Psoas muscle (tissue), 8 donors: ENCODE results near the gene ENPP6. TPM values are rescaled to one million over a fixed set of nuclear protein-coding genes. Genes with fewer than 3 reads are reported as not detected.

ENCODE experiments used
- ATAC-seq, 4 donors: fragments of 200-7000 bp; cut with Tn5 transposase; one replicate each; pipeline ENCODE4 v1.9.1; 2020; ENCODE audit warnings: moderate library complexity in 3 of 4, mild to moderate bottlenecking in 2 of 4
- DNase-seq, 2 donors: peaks; one replicate each; pipeline ENCODE4 v3.0.0-alpha.2; 2020
- H3K27ac ChIP-seq: fragments of 200-600 bp; one replicate; pipeline ENCODE4 v1.8.0; 2022
- H3K27me3 ChIP-seq, 3 donors: fragments of 200-600 bp in 1 of 3; one replicate each; pipeline versions ENCODE4 v1.6.1 to v1.8.0; 2013 to 2022; ENCODE audit warnings: low read length in 2 of 3, mild to moderate bottlenecking in 2 of 3, moderate library complexity in 1 of 3; ENCODE audit not compliant: insufficient read depth in 3 of 3
- H3K36me3 ChIP-seq, 2 donors: fragments of 200-600 bp in 1 of 2; one replicate each; pipeline versions ENCODE4 v1.6.1 to v1.8.0; 2013 to 2022; ENCODE audit warnings: low read depth in 1 of 2, mild to moderate bottlenecking in 1 of 2, moderate library complexity in 1 of 2; ENCODE audit not compliant: insufficient read depth in 1 of 2
- H3K4me1 ChIP-seq: fragments of 200-600 bp; one replicate; pipeline ENCODE4 v1.8.0; 2022
- H3K4me3 ChIP-seq: fragments of 200-600 bp; one replicate; pipeline ENCODE4 v1.8.0; 2022; ENCODE audit warnings: mild to moderate bottlenecking
- H3K9me3 ChIP-seq: fragments of 200-600 bp; one replicate; pipeline ENCODE4 v1.8.0; 2022
- whole genome bisulfite sequencing, 3 donors: extraction: QIAGEN DNeasy Blood & Tissue Kit; methylation state at CpG; one replicate each; pipeline versions ENCODE4 v1.1.6 to v1.1.7; 2013; 5-methylcytosine and 5-hydroxymethylcytosine counted together
- intact Hi-C, 2 donors: fragments of 100-400 bp; cut with DNase I; formaldehyde crosslinking; loops; one replicate each; pipeline versions ENCODE4 v1.11.0 to v1.14.2; 2022
- polyA plus RNA-seq, 3 donors: library from polyadenylated mRNA; stranded (reverse); fragments of 200-250 nt; gene quantifications; one replicate each; pipeline ENCODE4 v1.2.3, GENCODE V29; 2013
- total RNA-seq, 4 donors: library from RNA; stranded (reverse); fragmentation: NEBNext Ultra II Directional in 2 of 4; extraction: Animal tissue kit (Norgen Biotek cat#: 25700) in 2 of 4; gene quantifications; one replicate each; pipeline versions ENCODE4 v1.2.1 to v1.2.4, GENCODE V29; 2021 to 2023
- TF ChIP-seq, protein P1 (sequence below): fragments of 200-600 bp; IDR thresholded peaks from one replicate; pipeline ENCODE4 v1.8.0; 2022; ENCODE audit warnings: antibody characterized with exemption
- donor health status: healthy with polysubstance abuse.
- donor health status: DM: no; HTN: no; CAD: no; lungs with moderate emphysema.
- donor health status: Bipolar disorder and iron deficiency.
- donor health status: healthy.
- donor health status: DM: yes; HTN: yes; CAD: no.
- donor health status: DM: no; HTN: no; CAD: no.
- donor health status: DM: no; HTN: no; CAD: no.
- donor health status: DM: yes; HTN: yes; CAD: no.

Gene ENPP6
- total and polyA plus RNA-seq, 7 donors, result 0.05 to 0.79 (median 0.11) TPM; not detected in 1

GRCh38 chr4:184263461-184263860, 45.8 kb upstream of the ENPP6 start:
- H3K4me1 ChIP-seq, result no peaks in the 10 kb centered on the region
- TF ChIP-seq, protein P1, sequence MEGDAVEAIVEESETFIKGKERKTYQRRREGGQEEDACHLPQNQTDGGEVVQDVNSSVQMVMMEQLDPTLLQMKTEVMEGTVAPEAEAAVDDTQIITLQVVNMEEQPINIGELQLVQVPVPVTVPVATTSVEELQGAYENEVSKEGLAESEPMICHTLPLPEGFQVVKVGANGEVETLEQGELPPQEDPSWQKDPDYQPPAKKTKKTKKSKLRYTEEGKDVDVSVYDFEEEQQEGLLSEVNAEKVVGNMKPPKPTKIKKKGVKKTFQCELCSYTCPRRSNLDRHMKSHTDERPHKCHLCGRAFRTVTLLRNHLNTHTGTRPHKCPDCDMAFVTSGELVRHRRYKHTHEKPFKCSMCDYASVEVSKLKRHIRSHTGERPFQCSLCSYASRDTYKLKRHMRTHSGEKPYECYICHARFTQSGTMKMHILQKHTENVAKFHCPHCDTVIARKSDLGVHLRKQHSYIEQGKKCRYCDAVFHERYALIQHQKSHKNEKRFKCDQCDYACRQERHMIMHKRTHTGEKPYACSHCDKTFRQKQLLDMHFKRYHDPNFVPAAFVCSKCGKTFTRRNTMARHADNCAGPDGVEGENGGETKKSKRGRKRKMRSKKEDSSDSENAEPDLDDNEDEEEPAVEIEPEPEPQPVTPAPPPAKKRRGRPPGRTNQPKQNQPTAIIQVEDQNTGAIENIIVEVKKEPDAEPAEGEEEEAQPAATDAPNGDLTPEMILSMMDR, result no peak
- 86 to 88% (median 86%) methylated on average over 5 of the region's 5 CpGs for WGBS, 3 donors
- intact Hi-C loops, result loop anchor here (2.0 to 10.0 kb wide), 3 partner anchors 275 to 471 kb away; partner anchors contain the start of genes CASP3 (in 1 of the 2), CENPU (in 1 of the 2) and PRIMPOL (in 1 of the 2)
- DNase-seq (no peak), ATAC-seq (no peak)
- H3K4me3 ChIP-seq, result no peak overlapping the region
- H3K9me3 ChIP-seq, result no peaks in the 10 kb centered on the region
- H3K36me3 ChIP-seq, result no peaks in the 10 kb centered on the region
- no peak overlapping the region for H3K27ac ChIP-seq
- H3K27me3 ChIP-seq, result no peaks in the 10 kb centered on the region

DNA sequence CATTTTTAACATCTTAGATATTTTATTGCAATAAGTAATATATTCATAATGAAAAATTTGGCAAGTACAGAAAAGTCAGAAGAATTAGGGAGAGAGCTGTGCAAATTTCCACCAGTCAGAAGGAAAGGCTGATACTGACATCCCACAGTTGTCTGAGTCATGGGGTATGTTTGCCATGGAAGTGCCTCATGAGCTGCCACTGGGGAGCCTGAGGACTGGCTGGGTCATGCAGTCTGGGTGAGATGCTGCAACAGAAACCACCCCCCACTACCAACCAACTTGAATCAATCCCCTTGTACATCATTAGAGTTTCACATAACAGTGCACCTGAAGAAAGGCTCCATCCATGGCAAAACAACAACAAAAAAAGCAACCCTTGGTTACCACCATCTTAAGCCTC, 45.2 kb upstream of the ENPP6 start:
- Histone ChIP-seq H3K36me3 (no peaks in the 10 kb centered on the region), H3K4me3 (no peak overlapping the region), H3K27ac (no peak overlapping the region), H3K4me1 (no peaks in the 10 kb centered on the region), H3K9me3 (no peaks in the 10 kb centered on the region), H3K27me3 (no peaks in the 10 kb centered on the region)
- DNase-seq, result no peak
- intact Hi-C loops, result loop anchor here (2.0 to 10.0 kb wide), 3 partner anchors 276 to 472 kb away; partner anchors contain the start of genes CASP3 (in 1 of the 2), CENPU (in 1 of the 2) and PRIMPOL (in 1 of the 2)
- ATAC-seq, result no peak
- TF ChIP-seq, protein P1, result no peak

- no peak for DNase-seq
- Histone ChIP-seq H3K4me3 (no peak overlapping the region), H3K4me1 (no peaks in the 10 kb centered on the region), H3K36me3 (no peaks in the 10 kb centered on the region), H3K27me3 (no peaks in the 10 kb centered on the region), H3K27ac (no peak overlapping the region), H3K9me3 (no peaks in the 10 kb centered on the region)
- TF ChIP-seq, protein P1, result no peak
- 75 to 81% (median 80%) methylated on average over 5 of the region's 5 CpGs for WGBS, 3 donors
- ATAC-seq, result no peak
- intact Hi-C loops, result loop anchor here in 1 of 2 donors (10.0 kb wide), 2 partner anchors 384 to 474 kb away; partner anchors contain the start of genes CASP3, CENPU and PRIMPOL
Observed at GRCh38 chr4:184261246-184261645, 43.6 kb upstream of the ENPP6 start.

GRCh38 chr4:184259866-184260265, 42.2 kb upstream of the ENPP6 start:
- no peaks in the 10 kb centered on the region for H3K36me3 ChIP-seq
- no peak overlapping the region for H3K27ac ChIP-seq
- ATAC-seq (no peak), DNase-seq (no peak)
- TF ChIP-seq, protein P1, result no peak
- H3K27me3 ChIP-seq, result no peaks in the 10 kb centered on the region
- 50 to 60% (median 53%) methylated on average over 6 of the region's 6 CpGs for WGBS, 3 donors
- H3K4me1 ChIP-seq, result no peaks in the 10 kb centered on the region
- intact Hi-C loops, result loop anchor here in 1 of 2 donors (10.0 kb wide), 2 partner anchors 385 to 475 kb away; partner anchors contain the start of genes CASP3, CENPU and PRIMPOL
- H3K4me3 ChIP-seq, result no peak overlapping the region
- H3K9me3 ChIP-seq, result no peaks in the 10 kb centered on the region

GRCh38 chr4:184259081-184259480, 41.4 kb upstream of the ENPP6 start:
- Histone ChIP-seq H3K27ac (no peak overlapping the region), H3K9me3 (no peaks in the 10 kb centered on the region), H3K4me3 (no peak overlapping the region), H3K36me3 (no peaks in the 10 kb centered on the region), H3K4me1 (no peaks in the 10 kb centered on the region), H3K27me3 (no peaks in the 10 kb centered on the region)
- TF ChIP-seq, protein P1, result no peak
- 68 to 74% (median 70%) methylated on average over 3 of the region's 3 CpGs for WGBS, 3 donors
- ATAC-seq, result no peak
- no peak for DNase-seq
- intact Hi-C loops, result no loop called here
